Ammon's horn (tissue), 1 donor: Measurements from ENCODE around the gene TMEM131.
A peak's percentile ranks its signal among the peaks of the same experiment; 100 is the strongest.

Experiments
- DNase-seq: peaks from one replicate; pipeline ENCODE4 v3.0.0-alpha.2; 2016; ENCODE audit warnings: low spot score

The TMEM131 gene

DNA sequence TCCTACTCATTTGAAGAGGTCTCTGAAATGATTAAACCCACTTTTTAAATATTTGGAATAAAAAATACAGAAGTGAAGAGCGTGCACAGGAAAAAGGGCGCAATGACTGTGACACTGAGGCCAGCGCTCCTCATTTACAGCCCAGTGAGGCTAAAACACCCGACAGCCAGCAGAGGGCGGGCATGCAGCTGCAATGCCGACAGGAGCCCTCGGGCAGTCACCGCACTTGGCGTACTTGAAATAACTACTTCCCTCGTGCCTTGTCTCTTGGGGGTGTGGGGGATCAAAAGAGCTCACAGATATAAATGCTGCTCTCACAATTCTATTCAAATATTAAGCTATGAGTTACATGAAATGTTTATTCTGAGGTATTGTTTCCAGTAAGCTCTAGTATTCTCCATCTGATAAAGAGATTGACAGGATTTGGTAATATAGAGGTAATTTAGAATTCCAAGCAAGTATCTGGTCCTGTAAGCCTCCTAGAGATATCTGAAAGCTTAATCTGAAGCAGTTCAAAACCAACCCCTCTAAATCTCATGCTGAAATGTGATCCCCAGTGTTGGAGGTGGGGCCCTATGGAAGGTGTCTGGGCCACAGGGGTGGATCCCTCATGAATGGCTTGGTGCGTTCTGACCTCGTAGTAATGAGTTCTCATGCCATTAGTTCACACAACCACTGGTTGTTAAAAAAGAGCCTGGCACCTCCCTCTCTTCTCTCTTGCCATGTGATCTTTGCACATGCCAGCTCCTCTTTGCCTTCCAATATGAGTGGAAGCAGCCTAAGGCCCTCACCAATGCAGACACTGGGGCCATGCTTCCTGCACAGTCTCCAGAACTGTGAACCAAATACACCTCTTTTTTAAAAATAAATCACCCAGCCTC lies 188.8 kb downstream of the TMEM131 start:
- DNase-seq = peak; percentile 90

DNA sequence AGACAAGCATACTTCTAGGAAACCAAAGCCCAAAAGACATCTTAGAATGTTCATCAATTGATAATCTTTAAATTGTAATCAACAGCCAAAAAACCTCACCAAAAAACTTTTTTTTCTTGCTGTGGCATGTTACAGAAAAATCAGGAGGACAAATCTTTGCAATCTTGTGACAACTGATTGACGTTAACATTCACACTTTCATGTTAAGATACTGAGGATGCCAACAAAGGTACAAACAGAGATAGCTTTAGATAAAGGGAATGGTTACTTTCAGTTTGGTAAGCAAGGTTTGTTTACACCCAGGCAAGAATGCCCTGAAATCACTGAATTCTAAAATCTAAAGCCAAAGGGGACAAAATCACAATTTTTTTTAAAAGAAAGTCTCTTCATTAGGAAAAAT lies 190.0 kb downstream of the TMEM131 start:
- DNase-seq = no peak

DNA sequence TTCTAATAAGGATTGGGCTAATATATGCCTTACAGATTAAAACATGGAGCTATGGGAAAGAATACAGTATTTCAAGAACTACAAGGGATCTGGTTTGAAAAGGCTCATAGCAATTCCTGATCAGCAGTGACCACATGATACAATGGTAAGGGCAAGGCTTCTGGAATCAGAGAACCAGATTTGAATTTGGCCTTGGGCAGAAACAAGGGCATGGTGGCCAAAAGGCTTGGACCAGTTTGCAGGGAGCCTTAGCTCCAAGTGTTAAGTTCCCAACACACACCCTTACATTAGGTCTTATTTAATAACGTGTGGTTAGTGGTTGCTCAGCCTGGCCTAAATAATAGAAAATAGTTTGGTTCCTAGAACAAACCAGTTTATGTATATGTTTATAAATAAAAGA lies 194.7 kb downstream of the TMEM131 start:
- DNase-seq = no peak

DNA sequence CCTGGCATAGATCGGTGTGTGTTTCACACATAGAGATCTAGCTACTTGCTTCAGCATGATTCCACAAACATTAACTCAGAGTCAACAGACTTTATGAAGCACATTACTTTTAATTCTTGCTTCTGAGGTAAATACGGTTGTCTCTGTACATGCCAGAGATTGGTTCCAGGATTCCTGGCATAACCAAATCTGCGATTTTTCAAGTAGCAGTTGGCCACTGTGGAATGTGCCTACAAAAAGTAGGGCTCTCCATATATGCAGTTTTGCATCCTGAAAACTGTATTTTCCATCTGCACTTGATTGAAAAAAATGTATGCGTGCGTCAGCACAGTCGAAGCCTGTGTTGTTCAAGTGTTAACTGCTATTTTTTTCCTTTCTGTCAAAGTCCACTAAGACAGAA lies 197.3 kb downstream of the TMEM131 start:
- no peak for DNase-seq

- no peak for DNase-seq
Observed at GRCh38 chr2:97797355-97797754, 198.4 kb downstream of the TMEM131 start.

- DNase-seq = no peak
Observed at GRCh38 chr2:97796465-97797126, 199.2 kb downstream of the TMEM131 start.

- no peak for DNase-seq
Observed at GRCh38 chr2:97792416-97792815, 203.3 kb downstream of the TMEM131 start.

- DNase-seq = no peak
Observed at GRCh38 chr2:97788986-97789644, 206.6 kb downstream of the TMEM131 start.

DNA sequence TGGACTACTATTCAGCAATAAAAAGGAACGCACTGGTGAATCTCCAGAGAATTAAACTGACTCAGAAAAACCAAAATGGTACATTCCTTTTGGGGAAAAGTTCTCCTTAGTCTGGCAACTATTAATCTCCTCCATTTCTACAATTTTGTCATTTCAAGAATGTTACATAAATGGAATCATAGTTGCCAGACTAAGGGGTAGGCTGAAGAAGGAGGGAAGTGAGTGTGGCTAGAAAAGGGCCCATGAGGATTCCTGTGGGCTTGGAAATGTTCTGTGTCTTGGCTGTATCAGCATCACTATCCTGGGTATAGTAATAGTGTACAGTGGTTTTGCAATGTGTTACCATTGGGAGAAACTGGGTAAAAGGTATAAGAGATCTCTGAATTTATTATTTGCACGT lies 209.9 kb downstream of the TMEM131 start:
- DNase-seq = no peak

DNA sequence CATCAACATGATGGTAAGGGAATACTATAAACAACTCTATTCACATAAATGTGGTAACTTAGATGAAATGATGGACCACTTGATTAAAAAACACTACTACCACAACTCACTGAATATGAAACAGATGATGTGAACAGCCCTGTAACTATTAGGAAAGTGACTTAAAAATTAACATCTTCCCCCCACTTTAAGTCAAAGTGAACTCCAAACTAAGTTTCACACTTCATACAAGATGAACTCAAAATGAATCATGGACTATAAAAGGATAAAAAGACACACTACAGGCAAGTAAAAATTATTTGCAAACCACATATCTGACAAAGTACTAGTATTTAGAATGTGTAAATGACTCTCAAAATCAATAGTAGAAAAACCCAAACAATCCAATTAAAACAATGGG lies 210.8 kb downstream of the TMEM131 start:
- no peak for DNase-seq

DNA sequence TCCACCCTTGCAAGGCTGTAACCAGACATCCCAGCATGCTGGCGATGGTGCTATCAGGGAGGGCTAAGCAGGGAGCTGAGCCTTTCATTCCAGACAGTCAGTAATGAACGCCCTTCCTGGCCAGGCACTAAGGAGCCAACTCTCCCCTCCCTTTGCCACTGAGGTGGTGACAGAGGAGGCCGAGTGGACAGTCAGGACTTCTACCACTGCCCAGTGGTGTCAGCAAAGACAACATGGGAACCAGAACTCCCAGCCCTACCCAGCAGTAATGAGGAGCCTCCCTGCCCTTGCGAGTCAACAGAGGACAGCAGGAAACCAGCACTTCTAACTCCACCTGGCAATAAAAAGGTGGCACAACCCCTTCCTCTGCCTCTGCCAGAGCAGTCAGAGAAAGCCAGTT lies 213.8 kb downstream of the TMEM131 start:
- DNase-seq = no peak

GRCh38 chr2:97779141-97779540 lies 216.6 kb downstream of the TMEM131 start:
- no peak for DNase-seq

GRCh38 chr2:97775074-97775473 lies 220.7 kb downstream of the TMEM131 start:
- no peak for DNase-seq

- peak; percentile 16 for DNase-seq
Observed at GRCh38 chr2:97774425-97774824, 221.3 kb downstream of the TMEM131 start.

DNA sequence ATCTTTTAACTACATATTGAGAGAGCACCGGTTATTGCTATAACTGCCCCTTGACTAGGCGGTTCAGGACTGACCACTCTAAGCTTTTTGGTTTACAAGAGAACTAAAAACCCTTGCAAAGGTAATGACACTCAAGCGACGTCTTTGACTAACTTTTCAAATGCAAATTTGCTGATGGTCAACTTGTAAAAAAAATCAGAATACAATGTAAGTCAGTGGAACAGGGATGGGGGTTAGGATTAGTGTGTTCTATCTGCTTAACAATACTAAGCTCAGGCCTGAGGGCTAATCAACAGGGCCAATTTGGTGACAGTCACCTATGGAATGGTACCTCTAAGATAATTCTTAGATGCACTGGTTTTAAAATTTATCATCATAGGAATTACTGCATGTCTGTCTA lies 225.3 kb downstream of the TMEM131 start:
- DNase-seq = no peak

GRCh38 chr2:97769711-97770110 lies 226.0 kb downstream of the TMEM131 start:
- no peak for DNase-seq

DNA sequence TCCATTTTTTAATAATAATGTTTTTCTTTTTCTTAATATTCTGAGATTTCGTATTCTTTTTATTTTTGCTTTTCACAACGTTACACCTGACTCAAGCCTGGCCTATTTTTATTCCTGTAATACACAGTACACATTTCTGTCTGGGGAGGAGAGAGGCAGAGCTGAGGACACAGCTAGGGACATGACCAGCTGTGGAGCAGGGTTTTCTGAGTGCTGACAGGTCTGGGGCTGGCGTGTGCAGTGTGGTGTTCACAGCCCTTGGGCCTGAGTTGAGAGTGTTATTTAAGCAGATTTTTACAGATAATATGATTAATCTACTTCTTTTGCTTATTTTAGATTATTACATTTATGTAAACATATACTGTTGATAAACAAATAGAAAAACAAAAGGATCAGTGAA lies 226.4 kb downstream of the TMEM131 start:
- DNase-seq = no peak

GRCh38 chr2:97766567-97766966 lies 229.2 kb downstream of the TMEM131 start:
- DNase-seq = no peak

DNA sequence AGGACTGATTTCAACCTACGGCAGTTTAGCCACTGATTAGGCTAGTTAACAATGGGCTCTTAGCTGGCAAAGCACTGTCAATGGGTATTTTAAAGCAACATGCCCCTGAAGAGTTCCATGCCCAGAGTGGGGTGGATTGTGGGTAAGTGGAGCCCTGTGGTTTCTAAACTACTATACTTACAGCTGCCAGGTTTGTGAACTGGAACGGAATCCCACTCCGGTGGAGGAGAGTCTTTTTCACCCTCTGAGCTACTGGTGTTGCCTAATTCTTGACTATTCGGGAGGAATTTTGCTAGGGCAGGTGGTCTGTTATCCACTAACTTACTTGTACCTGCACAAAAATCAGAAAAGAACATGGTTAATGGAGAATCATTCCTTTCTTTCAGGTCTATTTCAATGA lies 229.8 kb downstream of the TMEM131 start:
- no peak for DNase-seq

- DNase-seq = no peak
Observed at GRCh38 chr2:97764559-97765263, 231.0 kb downstream of the TMEM131 start.

DNA sequence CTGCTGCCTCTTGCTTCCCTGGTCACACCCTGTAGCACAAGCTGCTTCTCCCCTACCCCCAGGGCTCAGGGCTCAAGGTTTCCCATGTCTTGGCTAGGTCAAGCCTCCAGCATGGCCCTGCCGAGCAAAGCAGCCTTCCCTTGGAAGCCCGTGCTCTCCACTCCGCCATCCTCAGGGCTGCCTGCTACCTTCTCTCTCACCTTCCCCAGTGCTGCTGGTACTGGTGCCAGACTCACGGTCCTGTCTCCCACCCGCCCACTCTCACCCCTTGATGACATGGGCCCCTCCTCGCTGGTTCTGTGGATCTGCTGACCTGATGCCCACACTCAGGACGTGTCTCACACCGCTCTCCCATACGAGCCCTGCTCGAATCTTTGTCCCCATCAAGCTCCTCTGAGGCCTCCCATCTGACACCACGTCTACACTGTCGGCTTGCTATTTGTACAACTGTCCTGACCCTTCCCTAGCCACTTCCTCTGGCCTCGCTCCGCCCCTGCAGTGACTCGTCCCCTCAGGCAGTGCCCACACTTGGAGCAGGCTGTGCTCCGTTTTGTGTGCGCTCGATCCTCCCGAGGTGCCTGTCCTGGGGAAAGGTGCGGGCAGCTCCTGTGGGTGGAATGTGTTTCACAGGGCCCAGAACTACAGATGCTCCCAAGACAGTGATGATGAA lies 232.4 kb downstream of the TMEM131 start:
- no peak for DNase-seq

DNA sequence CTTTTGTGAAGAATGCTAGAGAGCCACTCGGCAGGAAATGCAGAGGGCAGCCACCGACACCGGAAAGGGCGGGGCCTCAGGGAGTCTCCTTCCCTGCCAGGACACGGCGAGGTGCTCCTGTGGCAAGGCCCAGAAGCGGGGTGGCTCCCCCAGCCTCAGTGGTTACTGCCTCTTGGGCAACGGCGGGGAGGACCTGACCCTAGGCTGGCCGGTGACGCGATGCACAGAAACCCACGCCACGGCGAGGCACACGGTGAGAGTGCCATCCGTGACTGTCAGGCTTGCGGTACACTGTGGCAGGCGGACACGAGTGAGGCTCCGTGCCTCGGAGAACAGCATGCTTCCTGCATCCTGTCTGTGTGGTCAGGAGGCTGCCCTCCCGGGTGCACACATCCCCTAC lies 234.6 kb downstream of the TMEM131 start:
- no peak for DNase-seq
